NCI-H226 (cell line): ENCODE measurements around the gene MACROH2A2.
"Not testable (repeated sequence)": the region's sequence is repeated elsewhere in the genome, so short reads cannot be mapped to it uniquely, and the experiment has no call there.

Experiments
- DNase-seq: peaks from one replicate; pipeline ENCODE4 v3.0.0-alpha.2; 2015

The MACROH2A2 gene

DNA sequence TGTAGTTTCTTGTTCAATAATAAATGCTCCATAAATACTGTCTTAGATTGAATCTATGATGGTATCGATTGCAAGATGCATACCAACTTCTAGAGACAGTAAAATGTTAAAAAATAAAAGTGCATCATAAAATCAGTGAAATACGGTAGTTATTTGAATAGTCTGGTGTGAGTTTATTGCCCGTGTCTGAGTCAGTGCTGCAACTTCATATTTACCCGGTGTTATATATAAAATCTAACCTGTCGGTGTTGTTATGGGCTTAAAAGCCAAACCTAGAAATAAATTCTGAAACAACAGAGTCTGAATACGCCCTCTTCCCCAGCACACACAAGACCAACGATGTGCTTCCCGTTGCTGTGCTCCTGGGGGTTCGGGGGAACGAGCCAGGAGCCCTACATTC, 16.3 kb downstream of the MACROH2A2 start:
- no peak for DNase-seq

DNA sequence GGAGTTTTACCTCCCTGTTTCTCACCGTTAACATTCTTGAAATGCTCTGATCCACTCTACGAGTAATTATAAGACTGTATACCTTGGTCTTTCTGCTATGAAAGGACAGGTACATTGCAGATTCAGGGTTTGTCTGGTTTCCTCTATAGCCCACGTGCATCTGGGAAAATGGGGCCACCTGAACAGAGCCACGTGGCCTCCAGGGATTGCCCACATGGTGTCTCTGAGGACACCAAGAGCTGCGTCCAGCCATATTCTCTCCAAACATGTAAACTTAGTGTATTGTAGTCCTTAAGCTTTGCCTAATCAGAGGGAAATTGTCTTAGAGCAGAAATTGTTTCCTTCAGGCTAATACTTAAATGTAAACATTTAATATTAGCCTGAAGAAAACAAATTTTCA, 16.7 kb downstream of the MACROH2A2 start:
- DNase-seq = no peak

DNA sequence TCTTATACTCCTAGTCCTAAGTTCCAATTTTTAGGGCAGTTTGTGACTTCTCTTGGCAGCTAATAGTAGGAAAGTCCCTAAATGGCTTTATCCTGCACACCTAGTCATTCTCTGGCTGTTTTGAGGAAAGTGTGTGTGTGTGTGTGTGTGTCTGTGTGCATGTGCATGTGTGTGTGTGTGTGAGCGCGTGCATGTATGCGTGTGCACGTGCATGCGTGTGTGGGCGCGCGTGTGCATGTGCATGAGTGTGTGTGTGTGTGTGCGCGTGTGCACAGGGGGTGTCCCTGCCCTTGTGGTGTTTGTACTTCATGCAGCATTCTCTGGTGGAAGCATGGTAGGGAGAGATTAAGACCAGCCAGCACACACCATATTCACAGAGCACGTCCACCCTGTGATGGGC, 18.2 kb downstream of the MACROH2A2 start:
- DNase-seq = no peak

DNA sequence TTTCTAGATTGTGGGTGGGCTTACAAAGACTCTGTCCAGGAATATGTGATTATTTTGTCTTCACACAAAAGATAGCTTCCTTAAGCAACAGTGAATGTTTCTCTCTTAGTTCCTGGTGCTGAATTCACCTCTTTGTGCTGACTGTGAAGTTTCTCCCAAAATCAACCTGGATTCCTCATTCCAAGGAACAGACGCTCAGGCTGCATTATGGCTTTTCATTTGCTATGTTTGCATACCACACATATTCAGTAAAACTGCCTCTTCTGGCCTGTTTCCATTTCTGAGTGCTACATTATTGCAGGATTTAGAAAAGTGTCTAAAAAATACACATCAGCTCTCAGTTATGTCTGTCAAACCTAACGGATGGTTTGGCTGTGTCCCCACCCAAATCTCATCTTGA, 21.5 kb downstream of the MACROH2A2 start:
- no peak for DNase-seq

DNA sequence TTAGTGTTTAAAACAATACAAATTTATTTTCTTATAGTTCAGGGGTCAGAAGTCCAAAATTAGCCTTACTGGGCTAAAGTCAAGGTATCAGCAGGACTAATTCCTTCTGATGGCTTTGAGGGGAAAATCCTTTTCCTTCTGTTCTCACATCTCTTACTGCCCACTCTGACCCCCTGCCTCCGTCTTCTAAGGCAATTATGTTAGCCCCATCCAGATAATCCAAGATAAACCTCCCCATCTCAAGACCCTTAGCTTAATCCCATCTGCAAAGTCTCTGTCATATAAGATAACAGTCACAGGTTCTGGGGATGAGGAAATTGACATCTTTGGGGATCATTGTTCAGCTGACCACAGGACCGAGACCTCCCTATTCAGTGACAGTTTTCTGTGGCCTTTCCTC, 22.3 kb downstream of the MACROH2A2 start:
- DNase-seq = no peak

DNA sequence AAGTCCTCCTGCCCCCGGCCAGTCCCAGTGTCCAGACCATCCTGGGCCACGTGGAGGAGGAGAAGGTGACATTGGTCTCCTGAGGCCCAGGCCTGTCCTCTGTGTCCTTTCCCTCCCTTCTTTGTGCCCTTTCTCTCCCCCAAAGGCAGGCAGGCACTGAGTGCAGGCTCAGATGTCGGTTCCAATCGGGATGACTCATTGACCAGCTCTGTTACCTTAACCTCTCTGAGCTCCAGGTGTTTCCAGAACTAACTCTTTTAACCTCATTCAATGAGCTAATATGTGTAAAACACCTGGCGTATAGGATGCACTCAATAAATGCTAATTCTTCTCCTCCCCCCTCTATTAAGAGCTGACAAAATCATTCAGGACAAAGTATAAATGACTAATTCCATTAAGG, 25.7 kb downstream of the MACROH2A2 start:
- DNase-seq = no peak

DNA sequence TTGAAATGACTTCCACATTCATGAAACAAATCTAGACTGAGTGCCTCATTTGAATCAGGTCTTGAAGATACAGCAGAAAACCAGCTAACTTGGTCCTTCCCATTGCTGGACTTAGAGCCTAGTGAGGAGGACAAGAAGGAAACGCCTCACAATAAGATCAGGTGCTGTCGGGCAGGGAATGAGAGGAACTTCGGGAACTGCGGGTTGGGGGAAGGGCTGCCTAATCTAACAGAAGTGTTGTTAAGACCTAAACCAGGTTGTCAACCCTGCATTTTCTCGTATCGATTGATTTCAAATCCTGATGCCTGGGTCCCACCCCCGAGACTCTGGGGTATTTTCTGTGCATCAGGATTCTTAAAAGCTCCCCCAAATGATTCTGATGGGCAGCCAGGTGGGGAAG, 26.3 kb downstream of the MACROH2A2 start:
- no peak for DNase-seq

DNA sequence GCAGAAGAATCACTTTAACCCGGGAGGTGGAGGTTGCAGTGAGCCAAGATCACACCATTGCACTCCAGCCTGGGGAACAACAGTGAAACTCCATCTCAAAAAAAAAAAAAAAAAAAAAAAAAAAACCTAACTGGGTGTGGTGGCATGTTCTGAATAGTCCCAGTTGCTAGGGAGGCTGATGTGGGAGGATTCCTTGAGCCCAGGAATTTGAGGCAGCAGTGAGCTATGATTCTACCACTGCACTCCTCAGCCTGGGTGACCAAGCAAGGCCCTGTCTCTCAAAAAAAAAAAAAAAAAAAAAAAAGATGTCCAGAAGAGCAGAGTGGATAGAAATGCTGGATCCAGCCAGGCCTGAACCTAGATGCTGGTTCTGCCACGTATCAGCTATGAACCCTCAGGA, 28.1 kb downstream of the MACROH2A2 start:
- DNase-seq = peak; percentile 12

DNA sequence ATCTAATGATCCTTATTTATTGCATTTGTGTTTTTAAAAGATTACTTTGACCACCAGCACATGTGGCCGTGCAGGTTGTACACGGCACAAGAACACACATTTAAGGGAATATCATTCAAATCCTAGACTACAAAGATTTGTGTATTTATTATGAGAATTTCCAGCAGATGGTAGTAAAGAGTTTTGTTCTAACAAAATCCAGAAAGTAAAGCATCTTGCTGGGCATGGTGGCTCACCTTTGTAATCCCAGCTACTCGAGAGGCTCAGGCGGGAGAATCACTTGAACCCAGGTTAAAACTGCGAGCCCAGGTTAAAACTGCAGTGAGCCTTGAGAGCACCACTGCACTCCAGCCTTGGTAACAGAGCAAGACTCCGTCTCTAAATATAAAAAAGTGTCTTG, 31.5 kb downstream of the MACROH2A2 start:
- no peak for DNase-seq

DNA sequence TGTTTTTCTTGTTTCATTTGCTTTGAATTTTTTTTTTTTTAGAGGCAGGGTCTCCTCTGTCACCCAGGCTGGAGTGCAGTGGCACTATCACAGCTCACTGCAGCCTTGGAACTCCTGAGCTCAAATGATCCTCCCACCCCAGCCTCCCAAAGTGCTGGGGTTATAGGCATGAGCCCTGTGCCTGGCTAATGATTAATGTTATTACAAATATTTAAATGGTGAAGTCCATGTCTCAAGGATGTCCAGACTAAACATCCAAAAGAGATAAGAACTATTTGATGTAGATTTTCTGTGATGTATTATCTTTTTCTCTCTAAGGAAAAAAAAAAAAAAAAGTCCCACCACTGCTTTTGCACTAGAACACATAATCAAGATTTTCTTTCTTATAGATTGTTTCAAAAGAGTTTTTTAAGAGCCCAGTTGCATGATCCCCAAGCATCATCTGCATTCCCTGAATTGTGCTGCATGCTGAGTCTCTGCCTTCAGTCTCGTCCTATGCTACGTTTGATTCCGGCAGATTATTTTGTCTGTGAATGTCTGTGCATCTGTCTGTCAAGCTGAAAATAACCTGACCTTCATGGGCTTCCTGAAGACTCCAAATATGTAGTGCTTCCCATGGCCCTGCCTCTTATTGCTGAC, 33.4 kb downstream of the MACROH2A2 start:
- no peak for DNase-seq

DNA sequence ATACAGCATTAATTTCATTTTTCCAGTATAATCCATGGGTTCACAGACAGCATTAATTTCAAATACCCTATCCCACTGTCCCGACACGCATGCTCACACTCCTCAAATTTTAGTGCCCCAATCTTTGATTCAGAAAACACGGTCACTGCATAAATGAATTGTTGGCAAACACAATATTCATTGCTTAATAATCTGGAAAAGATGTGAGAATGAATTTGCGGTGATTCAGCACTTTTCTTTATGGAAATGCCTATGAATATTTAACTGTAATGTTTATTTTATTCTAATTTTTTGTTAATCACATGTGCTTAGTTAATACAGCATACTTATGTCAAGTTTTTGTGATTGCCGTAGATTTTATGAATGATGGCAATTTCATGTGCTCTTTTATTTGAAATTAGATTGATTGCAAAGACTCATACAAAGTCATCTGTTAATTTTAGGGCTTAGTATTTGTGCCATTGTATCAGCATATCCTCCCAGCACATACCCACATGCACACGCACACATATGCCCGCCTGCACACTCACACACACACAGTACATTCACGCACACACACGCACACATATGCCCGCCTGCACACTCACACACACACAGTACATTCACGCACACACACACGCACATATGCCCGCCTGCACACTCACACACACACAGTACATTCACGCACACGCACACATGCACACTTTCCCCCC, 35.1 kb downstream of the MACROH2A2 start:
- no peak for DNase-seq

DNA sequence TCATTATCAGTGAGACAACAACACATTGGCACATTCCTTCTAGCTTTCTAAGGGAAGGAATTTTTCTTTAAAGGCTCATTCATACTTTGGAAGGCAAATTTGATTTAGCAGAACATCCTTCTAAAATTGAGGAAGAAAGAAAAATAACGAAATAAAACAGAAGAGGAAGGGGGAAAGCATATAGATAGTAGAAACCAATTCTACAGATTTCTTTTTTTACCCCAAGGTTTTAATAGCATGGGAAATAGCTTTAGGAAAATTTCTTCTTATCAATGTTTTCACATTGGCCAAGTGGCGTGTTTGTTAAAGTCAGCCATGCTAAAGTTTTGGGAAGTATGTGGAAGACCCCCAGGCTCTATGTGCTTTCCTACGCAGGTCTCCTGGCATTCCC, 35.7 kb downstream of the MACROH2A2 start:
- no peak for DNase-seq

DNA sequence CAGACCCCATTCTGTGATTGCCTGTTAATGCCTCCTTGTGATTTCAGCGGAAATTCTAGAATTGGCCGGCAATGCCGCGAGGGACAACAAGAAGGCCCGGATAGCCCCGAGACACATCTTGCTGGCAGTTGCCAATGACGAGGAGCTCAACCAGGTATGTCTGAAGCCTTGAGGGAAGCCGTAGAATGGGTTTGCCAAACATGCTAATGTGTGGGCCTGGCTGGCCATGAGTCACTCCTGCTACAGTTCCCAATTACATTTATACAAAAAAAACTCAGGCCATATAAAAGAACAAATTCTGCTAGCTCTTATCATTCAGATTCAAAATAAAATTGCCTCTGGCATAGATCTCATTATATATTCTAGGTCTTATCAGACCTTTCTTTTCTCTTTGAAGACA, 37.4 kb downstream of the MACROH2A2 start:
- no peak for DNase-seq

DNA sequence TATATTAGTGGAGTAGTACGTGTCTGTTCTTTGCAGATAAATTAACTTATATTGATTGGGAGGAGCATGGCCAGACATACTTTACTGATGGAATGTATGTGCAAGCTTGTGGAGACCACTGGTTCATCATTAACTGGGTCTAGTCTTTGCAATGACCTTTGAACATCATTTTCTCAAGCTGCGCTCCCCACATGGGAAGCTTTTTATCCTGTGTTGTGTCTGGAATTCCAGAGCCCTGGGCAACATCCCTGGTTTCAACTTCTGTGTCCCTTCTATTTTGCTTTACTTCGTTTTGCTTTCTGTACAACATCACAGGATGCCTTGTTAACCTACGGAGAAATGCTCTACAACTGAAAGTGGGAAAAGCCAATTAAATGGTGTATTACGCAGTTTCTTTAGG, 38.3 kb downstream of the MACROH2A2 start:
- DNase-seq = no peak

DNA sequence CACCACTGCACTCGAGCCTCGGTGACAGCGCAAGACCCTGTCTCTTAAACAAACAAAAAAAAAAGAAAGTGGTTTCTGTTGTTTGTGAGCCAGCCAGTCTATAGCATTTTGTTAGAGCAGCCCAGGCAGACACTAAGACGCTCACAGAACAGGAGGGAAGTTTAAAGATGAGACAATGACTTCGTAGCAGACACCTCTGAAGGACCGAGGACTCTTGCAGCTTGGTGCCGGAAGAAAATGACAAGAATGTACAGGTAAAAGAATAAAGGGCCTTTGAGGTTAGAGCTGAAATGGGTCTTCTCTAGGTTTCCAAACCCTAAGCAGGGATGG, 39.7 kb downstream of the MACROH2A2 start:
- no peak for DNase-seq

DNA sequence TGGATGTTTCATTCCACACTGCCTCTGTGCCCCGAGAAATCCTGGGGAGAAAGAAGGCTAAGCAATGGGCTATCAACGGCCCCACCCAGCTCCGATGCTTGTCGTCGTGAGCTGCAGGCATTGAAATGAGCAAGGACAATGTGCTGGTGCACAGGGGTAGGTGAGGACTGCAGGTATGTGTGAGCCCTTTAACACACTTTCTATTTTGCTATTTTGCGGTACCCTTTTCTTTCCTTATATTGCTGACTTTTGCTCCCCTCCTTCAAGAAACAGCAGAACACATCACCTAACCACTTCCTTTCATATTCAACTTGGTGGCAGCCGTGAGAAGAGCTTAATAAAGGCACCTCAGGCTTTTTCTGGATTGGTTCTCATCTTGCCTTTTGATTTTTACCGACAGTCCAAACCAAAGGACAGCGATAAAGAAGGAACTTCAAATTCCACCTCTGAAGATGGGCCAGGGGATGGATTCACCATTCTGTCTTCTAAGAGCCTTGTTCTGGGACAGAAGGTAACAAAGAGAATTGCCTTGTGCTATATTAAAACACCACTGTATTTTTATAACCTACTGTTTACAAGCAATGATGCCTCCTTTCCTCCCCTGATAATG, 40.8 kb downstream of the MACROH2A2 start:
- no peak for DNase-seq

DNA sequence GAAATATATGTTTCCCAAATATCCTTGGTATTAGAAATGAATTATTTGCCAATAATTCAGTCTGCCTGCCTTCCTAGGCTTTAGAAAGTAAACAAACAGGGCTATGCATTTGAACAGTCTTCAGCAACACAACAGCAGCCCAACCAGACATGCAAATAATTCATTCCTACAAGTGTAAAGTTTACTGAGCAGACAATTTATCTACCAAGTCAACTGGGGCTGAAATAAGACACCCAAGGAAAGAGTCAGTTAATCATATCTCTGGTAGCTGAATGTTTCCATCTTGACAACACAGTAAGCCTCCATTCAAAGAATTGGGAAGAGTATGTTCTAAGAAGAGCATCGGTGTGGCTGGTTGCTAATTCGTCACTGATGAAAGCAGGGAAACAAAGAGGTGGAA, 41.6 kb downstream of the MACROH2A2 start:
- DNase-seq = no peak

DNA sequence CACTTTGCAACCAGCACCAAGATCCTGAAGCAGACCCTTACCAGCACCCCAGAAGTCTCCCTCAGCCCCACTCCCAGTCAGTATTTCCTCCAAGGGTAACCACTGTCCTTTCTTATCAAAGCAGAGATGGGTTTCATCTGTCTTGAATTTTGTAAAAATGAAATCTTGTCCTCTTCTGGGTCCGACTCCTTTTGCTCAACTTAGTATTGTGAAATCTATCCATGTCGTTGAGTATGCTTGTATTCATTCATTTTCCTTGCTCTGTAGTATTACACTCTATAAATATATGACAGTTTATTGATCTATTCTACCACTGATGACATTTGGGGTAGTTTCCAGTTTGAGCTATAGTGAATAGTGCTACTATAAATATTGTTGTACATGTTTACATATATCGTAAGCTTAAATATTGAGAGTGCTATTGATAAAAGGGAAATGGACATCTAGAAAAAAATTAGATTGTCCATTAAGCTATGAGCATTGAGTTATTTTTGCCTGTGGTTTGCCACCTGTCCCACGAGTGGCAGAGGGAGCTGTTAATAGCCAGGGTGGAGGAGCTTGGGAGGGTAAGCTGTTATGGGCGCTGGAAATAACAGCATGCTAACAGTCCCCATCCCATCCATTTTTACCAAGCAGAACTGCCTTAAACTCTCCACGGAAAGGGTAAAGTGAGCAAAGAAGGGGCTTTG, 43.5 kb downstream of the MACROH2A2 start:
- DNase-seq = no peak

DNA sequence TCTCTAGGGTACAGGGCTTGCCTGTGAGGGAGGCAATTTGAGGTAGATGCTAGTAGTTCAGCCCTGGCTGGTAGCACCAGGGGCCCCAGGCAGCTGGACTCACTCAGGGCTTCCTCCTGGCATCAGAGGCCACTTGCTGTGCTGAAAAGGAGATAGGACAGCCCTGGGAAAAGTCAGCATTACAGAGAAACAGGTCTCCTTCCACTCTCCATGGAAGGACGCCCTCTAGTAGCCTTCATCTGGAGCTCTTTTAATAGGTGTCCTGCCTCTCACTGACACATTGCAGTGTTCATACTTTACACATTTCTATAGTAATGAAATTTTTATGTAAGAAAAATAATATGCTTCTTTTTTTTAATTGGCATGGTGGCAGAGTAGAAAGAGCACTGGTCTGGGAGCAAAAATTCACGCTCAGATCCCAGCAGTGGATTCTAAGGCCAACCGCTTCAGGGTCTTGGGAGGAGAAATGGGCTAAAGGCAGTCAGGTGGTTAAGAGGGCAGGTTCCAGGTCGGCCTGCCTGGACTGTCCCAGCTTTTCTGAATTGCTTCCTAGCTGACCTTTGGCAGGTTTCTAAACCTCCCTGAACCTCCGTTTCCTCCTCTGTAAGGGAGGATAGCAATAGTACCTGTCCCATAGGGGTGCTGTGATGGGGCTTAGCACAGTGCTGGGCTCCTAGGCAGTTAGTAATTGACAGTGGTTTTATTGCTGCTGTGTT, 44.2 kb downstream of the MACROH2A2 start:
- DNase-seq = no peak

DNA sequence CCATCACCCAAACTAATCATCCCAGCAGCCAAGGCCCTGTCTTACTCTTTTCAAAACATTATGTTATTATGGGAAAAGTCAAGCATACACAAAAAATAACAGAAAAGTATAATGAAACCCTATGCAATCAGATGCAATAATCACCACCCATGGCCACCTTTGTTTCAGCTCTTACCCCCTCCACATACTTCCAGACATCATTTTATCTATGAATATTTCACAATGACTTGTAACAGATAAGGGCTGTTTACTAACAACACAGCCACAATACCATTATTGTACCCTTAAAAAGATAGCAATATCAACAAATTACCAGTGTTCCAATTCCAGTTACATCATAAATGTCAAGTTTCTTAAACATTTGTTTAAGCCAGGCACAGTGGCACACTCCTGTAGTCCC, 44.8 kb downstream of the MACROH2A2 start:
- no peak for DNase-seq

DNA sequence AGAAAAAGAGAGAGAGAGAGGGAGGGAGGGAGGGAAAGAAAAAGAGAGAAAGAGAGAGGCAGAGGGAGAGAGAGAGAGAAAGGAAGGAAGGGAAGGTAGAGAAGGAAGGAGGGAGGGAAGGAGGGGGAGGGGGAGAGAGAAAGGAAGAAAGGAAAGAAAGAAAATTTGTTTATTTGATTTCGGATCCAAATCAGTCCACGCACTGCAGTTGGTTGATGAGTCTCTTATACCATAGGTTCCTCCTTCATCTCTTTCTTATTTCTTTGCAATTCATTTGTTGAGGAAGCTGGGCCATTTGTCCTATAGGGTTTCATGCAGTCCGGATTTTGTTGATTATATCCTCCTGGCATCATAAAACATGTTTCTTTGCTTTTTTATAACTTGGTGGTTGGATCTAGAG, 45.6 kb downstream of the MACROH2A2 start:
- DNase-seq = no peak

DNA sequence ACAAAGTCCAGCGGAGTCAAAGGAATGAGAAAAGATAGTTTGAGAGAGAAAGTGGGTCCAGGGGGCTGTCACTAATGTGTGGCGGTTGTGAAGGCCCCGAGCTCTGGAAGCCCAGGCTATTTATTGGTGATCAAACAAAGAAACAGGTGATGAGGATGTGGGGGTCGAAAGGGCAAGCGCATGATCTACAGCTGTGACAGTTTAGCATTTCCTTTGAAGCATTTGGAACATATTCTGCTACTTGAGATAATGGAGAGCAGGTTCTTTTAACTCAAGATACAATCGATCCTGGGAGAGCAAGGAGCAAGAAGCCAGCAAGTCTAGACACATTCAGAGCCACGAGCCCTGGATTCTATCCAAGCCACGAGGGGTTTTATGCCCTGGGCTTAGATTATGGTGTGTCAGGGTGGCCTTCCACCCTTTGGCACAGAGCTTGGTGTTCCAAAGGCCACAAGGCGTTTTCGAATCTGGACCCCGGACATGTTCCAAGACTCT, 48.5 kb downstream of the MACROH2A2 start:
- DNase-seq = not testable (repeated sequence)

DNA sequence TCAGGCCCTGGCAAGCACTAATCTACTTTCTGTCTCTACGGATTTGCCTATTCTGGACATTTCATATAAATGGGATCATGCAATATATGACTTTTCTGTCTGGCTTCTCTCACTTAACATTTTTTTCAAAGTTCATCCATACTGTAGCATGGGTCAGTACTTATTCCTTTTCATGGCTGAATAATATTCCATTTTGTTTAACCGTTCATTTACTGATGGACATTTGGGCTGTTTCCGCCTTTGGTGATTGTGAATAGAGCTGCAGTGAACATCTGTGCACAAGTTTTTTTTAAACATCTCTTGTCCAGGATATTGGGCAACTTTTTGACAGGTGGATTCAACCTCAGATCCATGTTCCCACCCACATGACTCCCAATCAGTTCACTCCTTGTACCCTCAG, 49.0 kb downstream of the MACROH2A2 start:
- no peak for DNase-seq
